KG1 (cell line): ENCODE measurements around the gene ZNF787.

Experiments
- DNase-seq: peaks from one replicate; lab custom pipeline; 2025; lab: John Stamatoyannopoulos, UW

Gene ZNF787

DNA sequence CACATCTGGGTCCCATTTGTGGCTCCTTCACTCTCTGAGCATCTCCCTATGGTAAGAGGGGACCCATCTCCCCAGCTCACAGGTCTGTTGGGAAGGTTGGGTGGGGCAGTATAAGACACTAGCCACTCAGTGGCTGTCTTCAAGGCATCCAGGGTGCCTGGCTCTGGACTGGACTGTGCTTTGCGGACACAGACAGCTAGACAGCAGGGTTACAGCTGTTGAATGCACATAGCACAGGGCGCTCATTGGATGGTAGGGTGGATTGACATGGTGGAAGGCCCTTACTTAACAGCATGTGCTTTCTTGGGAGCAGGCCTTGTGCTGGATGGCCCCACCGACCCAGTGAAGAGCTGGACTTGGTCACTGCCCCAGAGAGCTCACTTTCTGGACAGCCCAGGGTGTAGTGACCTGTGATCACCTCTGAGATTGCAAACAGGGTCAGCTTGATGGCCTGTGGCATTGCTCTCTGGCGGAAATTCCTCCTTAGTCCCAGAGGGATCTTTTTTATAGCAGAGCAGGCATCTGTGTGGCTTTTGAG, 21.9 kb upstream of the ZNF787 start:
- no peak for DNase-seq

DNA sequence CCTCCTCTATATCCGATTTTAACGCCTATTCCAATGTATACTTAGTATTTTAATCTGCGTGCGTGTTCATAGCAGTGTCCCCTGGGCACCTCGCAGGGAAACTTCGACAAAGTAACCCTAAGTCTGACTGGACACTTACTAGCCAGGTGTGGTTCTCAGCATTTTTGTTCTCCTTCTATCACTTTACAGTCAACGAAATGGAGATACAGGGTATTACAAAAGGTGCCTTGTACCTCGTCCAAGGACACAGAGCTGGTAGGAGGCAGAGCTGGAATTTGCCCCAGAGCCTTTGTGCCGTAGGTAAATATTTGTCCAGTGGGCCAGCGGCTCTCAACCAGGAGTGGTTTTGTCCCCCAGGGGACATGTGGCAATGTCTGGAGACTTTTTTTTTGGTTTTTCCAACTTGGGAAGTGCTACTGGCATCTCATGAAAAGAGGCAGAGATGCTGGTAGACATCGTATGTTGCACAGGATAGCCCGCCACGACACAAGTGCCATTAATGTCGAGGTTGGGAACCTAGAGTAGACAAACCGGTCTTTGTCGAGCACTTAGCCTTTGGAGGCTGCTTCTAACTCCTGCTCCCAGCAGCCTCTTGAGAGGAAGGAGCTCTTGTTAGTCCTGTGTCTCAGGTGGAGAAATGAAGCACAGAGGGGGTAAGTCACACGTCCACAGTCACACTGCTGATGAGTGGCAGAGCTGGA, 21.1 kb upstream of the ZNF787 start:
- DNase-seq, result no peak

DNA sequence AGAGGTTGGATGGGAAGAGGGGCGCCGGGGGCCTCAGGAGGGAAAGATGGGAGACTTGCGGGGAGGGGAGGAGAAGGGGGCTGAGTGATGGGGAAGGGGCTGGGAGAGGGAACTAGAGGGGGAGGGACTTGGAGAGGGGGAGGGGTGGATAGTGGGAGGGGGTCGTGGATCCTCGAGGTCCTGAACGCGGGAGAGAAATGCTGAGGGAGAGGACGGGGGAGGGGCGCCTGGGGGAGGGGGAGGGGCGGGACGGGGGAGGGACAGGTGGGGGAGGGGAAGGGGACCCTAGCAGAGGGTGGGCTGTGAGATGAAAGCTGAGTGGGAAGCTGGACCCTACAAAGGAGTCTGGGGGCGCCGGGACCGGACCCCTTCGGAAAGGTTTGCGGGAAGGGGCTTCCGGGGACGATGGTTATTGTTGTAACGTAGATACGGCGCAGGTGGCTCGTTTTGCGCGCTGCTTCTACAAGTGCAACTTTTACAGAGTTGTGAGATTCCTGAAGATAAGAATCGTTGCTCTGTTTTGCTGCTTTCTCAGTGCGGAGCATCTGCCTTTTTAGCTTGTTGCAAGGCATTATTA, 20.4 kb upstream of the ZNF787 start:
- DNase-seq, result no peak

DNA sequence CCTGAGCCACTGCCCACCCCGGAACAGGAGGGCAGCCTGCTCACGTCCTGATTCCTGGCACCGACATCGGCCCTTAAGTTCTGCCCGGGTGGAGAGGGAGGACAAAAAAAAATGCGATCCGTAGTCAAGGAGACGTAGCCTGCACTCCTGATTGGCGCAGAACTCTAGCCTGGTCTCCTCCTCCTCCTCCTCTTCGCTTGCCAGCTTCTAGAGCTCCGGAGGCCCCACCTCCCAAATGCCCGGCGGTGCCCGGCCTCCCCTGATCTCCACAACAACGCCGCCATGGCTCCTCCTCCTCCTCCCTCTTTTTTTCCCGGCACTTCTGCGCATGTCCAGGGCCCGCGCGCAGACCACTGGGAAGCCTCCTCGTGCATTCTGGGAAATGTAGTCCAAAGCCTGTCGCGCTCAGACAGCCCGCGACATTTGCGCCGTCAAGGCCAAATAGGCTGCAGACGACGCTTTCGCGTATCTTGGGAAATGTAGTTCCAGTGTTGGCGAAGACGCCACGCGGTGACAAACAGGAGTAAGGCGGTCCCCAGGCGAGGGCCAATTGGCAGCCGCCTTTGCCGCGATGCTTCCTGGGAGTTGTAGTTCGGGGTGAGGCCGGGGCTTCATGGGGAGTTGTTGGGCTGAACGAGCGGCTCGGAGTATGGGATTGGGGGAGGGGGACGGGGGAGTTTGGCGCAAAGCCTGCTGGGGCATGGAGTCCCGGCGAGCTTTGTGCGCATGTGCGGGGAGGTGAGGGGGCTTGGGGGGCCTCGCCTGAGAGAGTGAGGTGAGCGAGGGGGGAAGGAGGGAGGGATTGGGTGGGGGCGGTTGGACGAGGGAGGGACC, 19.7 kb upstream of the ZNF787 start, which contains the start of gene ZNF444:
Gene ZNF444, plus strand, starts transcription at position 705 of the 834 bp plus-strand sequence. CDS start 5,625 bp downstream, outside the sequence.
- peak; percentile 98 for DNase-seq

DNA sequence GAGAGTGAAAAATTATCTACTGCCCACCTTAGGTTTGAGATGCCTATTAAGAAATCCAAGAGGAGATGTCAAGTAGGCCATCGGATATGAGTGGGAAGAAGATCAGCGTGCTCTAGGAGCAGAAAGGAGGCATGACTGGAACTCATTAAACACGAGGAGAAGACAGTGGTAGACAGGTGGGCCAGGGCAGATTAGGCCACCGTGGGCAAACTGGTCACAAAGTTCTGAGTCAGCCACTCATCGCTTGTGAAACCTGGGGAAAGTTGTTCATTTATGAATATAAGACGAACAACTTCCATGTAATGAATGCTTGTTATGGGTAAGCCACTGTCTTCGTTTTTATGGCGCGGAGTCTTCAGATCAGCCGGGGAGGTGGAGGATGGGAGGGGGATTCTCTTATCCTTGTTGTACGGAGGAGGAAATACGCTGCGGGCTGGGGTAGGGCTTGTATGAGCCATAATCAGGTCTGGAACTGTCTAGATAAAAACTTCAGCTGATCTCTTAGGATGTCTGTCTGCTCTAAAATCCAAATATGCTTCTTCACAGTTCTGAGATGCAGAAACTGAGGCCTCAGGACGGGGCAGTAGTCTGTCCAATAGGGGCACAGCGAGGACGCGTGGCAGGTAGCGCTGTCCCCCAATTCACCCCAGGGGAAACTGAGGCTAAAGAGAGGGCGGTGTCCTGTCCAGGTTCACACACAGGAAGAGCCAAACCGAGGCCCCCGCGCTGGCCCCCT, 18.9 kb upstream of the ZNF787 start:
- no peak for DNase-seq

DNA sequence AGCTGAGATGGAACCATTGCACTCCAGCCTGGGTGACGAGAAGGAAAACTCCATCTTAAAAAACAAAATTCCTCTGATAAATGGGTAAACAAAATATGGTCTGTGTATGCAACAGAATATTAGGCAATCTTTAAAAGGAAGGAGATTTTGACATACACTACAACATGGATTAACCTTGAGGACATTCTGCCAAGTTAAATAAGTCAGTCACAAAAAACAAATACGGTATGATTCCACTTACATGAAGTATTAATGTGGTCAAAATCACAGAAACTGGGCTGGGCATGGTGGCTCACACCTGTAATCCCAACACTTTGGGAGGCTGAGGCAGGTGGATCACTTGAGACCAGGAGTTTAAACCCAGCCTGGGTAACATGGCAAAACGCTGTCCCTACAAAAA, 17.0 kb upstream of the ZNF787 start:
- DNase-seq, result no peak

DNA sequence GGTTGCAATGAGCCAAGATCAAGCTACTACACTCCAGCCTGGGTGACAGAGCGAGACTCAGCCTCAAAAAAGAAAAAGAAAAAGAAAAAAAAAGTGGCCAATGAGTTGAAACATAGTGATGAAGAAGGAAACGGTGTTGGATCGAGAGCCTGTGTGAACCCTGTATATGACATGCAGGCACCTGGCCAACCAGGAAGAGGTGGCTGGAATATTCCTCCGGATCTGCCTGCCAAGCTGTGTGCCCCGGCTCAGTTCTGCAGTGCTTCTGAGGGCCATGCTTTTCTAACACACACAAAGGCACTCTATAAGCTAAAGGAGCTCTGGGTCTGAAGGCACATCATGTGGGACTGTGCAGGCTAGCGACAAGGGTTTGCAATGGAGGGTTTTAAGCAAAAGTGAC, 16.3 kb upstream of the ZNF787 start:
- DNase-seq, result no peak

DNA sequence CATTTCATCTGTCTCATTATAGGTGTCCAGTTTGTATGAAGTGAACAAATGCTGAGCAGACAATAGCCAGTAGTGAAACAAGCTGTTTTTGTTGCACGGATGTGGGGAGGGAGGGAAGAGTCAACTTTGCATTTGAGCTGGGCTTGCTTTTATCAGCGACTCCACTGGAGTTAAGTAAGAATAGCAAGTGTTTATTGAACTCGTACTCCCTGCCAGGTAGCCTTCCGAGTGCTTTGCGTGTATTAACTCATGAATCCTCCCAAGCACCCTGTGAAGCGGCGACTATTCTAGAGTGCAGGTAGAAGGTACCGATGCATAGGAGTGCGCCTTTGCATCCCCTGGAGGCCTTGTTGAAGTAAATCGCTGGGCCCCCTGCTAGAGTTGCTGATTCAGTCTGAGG, 15.3 kb upstream of the ZNF787 start:
- no peak for DNase-seq

DNA sequence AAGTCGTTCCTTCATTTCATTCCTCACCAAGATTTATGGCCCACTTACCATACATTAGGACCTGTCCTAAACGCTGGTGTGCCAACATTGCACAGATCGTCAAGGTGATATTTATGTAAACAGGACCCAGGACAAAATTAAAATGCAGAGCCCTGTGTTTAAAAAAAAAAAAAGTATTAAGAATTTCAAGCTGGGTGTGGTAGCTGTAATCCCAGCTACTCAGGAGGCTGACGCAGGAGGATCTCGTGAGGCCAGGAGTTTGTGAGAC, 13.5 kb upstream of the ZNF787 start:
- no peak for DNase-seq

DNA sequence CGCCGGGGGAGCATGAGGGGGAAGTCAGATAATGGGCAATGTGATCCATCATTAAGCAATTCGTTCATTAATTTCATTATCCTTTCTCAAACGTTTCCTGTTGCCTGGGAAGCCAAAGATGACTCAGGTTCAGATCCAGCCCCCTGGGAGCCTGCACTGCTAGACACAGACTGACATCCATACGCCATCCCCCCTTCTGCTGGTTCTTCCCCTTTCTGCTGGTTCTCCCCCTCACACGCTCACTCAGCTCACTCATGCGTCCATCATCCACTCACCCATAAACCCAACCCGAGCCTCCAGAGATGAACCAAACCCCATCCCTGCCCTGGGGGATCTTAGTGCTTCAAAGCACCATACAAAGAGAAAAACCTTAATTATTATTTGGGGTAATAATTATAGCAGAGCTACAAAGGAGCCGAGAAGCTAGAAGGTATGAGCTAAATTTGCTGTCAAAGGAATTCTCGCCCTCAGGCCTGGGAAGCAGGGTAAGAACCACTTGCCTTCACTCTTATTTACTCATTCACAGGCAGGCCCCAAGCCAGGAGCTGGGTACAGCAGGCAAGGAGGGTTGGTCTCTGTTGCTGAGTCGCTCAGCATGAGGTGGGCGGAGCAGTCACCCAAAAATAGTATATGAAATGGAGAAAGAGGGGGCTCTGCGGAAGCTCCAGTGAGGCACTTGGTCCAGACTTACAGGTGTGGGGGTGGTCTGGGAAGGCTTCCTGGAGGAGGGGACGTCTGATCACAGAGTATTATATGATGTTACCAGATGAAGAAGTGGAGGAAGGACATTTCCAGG, 13.0 kb upstream of the ZNF787 start:
- DNase-seq, result no peak

DNA sequence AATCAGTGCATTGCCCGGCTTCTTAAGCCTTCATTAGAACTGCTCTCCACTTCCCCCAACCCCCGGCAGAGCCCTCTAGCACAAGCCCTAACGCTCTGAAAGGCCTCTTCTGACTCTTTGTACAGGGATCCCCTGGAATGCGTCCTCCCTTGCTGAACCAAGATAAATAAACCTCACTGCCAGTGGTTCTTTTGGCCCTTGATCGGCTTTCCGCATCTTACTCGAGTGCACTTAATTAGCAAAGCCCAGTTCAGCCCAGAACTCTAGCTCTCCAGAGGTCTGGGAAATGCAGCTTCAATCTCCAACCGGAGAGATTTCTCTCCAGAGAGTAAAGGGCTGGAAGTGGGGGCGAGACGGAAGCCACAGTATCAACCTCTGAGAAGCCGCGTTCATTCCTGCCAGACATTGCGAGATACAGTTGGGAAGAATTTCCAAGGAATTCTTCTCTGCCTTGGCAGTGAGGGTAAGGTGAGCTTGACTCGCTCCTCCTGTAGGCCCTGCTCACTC, 11.3 kb upstream of the ZNF787 start:
- no peak for DNase-seq

DNA sequence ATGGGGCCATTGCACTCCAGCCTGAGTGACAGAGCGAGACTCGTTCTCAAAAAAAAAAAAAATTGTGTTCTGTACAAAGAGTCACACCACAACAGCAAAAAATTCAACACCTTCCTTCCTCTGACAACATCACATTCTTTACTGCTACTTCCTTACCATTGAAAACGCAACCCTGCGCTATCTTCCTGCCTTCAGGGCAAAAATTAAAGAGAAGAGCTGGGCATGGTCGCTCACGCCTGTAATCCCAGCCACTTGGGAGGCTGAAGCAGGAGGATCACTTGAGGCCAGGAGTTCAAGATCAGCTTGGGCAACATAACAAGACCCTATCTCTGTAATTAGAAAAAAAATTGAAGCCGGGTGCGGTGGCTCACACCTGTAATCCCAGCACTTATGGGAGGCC, 10.6 kb upstream of the ZNF787 start:
- DNase-seq, result no peak

DNA sequence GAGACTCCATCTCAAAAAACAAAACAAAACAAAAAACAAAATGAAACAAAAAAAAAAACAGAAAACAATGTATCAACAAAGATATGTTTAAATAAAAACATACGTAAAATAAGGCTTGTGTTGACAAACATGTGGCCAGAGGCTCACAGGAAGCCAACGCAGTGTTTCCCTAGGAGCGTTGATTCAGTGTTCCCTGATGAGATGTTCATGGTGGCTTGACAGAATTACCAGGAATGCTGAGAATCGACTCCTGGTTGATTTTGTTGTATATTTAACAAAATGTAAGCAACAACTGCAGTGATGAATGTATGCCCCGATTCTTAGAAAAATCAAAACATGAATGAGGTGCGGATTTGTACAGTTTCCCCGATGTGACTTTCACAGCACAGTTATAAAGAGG, 8.9 kb upstream of the ZNF787 start:
- no peak for DNase-seq

DNA sequence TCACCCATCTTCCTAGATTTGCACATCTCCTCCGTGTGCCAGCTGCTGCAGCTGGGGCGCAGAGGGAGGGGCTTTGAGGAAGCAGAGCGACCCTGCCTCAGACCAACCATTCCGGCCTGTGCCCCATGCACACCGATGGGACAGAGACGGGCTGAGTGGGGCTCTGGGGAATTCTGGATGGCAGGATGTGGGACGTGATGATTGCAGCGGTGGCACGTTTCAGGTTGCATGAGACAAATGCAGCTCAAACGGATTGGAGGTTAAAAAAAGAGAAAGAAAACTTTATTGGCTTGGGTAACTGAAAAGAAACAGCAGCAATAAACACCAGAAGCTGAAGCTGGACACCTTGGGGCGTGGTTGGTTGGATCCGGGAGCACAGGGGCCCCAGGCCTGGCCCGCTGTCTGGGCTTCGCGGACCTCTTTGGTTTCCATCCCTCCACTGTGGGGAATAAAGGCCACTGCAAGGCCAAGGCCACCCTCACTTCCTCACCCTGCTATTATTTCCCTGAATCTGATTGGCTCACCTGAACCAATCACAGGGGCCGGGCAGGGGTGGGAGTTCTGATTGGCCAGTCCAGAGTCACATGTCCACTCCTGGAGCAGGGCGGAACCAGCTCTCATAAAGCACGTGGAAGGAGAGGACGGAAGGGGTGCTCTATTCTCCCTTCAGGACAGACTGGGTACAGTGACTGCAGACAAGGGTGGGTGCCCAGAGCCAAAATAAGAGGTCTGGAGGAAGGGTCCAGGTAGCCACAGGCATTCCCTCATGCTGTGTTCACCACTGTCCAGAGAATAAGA, 6.1 kb upstream of the ZNF787 start:
- no peak for DNase-seq

DNA sequence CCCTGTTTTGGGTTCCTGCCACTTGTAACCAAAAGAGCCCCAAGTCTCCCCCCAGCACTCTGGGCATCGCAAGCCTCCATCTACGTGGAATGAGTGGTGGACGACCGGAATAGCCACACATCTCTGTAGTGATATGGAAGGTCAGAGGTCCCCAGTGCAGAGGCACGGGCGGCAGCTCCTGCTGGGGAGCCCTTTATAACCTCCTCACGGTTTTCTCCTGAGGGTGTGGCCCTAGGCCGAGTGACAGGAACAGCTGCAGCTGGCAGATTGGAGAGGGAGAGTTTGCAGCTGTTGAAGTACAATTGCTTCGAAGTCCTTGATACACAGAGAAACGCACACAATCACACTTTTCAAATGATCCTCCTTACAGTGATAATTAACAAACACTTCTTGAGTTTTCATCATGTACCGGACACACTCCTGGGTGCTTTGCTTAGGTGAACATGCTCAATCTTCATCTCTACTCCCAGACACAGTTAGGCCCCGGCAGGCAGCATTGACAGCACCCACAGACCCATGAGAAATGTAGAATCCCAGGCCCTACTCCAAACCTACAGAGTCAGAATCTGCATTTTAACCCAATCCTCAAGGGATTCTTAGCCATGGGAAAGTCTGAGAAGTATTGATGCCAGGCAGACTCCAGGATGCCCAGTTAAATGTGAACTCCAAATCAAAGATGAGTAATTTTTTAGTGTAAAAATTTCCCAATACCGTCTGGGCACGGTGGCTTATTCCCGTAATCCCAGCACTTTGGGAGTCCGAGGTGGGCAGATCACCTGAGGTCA, 4.9 kb upstream of the ZNF787 start:
- DNase-seq, result no peak

DNA sequence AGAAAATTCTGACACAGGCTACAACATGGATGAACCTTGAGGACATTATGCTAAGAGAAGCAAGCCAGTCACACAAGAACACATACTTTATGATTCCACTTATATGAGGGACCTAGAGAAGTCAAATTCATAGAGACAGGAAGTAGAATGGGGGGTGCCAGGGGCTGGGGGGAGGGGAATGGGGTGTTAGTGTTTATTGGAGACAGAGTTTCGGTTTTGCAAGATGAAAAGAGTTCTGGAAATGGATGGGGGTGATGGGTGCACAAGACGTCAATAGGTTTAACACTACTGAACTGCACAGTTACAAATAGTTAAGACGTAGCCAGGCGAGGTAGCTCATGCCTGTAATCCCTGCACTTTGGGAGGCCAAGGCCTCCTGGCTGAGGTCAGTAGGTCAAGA, 3.5 kb upstream of the ZNF787 start:
- no peak for DNase-seq

DNA sequence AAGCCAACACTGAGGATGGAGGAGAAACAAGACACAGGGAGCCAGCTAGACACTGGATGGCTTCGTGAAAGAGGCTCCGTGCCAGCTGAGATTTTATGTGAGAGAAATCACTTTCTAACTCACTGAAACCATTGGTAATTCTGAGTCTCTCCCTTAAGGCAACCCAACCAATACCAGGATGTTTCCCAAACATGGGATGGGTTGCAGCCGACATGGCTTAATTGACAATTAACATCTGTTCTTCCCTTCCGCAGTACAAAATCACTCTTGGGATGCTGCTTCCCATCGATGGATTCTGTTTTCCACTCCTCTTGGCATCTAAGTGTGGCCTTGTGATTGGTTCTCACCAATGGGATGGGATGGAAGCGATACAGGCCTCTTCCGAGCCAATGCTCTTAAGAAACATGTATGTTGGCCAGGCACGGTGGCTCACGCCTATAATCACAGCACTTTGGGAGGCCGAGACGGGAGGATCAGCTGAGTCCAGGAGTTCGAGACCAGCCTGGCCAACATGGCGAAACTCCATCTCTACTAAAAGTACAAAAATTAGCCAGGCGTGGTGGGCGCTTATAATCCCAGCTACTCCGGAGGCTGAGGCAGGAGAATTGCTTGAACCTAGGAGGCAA, 2.3 kb upstream of the ZNF787 start:
- DNase-seq, result no peak

DNA sequence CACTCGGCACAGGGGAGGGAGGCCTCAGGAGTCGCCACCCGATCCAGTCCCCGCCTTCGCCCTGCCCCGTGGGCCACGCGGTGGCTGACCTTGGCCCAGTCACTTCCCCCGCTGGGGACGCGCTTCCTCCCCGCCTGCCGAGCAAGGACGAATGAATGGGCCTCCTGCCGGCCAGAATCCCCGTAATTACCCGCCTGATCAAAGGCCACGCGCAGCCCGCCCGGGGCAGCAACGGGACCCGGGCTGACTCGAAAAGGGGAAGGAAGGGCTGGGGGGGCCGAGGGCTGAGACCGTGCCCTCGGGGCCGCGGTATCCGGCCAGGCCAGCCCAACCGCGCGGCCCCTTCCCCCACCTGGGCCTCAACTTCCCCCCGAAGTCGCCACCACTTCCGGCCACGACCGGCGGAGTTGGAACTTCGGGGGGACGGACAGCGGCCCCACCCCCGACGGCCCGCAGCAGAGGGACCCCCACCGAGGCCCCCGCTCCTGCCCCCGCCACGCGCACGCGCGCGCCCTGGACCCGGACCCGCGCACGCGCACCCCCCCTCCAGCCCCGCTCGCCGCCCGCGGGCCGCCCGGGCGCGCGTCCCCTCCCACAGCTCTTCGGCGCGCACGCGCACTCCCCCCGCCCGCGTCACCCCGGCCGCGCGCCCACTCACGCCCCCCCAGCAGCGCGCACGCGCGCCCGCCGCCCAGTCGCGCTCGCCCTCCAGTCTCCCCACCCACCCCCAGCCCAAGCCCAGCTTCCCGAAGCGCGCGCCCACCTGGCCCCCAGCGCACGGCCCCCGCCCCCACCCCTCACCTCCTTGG, 520 bp downstream of the ZNF787 start:
- peak; percentile 84 for DNase-seq
